Stimulated activated CD4-positive, alpha-beta T cell treated with anti-CD3 and anti-CD28 coated beads, Interleukin-4, amount 100 ng/mL, for 1 hour (primary cell): ENCODE data around the gene TCEA2.

Experiments used
- DNase-seq: peaks from one replicate; pipeline ENCODE4 v3.0.0-alpha.2; 2020

Gene TCEA2

DNA sequence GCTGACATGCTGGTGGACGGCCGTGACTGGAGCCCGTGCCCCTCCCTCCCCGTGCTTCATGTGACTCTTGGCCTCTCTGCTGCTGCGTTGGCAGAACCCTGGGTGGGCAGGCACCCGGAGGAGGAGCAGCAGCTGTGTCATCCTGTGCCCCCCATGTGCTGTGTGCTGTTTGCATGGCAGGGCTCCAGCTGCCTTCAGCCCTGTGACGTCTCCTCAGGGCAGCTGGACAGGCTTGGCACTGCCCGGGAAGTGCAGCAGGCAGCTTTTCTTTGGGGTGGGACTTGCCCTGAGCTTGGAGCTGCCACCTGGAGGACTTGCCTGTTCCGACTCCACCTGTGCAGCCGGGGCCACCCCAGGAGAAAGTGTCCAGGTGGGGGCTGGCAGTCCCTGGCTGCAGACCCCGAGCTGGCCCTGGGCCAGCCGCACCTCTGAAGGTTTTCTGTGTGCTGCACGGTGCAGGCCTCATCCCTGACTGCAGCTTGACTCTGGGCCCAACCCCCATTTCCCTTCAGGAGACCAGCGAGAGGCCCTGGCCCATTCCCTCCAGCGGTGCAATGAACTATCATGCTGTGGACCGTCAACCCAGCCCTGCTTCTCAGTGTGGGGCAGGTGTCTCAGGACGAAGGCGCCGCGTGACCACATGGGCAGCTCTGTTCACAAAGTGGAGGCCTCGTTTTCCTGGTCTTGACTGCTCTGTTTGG lies 36.2 kb downstream of the TCEA2 start:
- no peak for DNase-seq

DNA sequence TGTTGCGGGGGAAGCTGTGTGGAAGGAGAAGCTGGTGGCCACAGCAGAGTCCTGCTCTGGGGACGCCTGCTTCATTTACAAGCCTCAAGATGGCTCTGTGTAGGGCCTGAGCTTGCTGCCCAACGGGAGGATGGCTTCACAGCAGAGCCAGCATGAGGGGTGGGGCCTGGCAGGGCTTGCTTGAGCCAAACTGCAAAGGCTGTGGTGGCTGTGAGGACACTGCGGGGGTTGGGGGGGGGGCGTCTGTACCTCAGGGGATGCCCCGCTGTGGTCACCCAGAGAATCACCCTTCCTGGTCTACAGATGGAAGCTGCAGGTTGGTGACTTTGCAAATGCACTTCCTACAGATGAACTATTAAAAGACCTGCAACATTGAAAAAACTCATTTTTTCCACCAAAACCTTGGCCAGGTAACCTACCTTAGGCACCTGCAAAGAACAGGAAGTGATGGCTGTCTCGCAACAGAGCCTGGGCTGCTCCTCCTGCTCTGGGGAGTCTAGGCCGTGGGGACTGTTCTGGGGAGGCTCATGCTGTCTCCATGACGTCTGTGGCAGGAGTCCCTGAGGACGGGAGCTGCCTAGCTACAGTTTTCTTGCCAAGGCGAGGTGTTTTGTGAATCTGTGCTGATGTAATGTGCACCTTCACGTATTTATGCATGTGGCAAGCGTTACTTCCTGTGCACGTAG lies 37.0 kb downstream of the TCEA2 start:
- no peak for DNase-seq

DNA sequence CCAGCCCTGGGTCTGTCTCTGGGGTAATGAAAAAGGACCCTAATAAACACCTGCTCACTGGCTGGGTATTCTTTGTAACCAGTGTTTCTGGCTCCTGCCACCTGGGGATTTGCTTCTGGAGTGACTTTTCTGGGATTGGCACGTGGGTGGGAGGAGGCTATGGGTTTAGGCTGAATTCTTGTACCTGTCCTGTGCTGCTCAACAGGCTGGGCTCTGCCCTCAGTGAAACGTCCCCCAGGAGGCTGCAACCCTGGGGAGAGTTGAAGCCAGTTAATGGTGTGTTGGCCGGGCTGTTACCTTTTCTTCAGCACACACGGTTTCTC lies 37.5 kb downstream of the TCEA2 start:
- DNase-seq = no peak

DNA sequence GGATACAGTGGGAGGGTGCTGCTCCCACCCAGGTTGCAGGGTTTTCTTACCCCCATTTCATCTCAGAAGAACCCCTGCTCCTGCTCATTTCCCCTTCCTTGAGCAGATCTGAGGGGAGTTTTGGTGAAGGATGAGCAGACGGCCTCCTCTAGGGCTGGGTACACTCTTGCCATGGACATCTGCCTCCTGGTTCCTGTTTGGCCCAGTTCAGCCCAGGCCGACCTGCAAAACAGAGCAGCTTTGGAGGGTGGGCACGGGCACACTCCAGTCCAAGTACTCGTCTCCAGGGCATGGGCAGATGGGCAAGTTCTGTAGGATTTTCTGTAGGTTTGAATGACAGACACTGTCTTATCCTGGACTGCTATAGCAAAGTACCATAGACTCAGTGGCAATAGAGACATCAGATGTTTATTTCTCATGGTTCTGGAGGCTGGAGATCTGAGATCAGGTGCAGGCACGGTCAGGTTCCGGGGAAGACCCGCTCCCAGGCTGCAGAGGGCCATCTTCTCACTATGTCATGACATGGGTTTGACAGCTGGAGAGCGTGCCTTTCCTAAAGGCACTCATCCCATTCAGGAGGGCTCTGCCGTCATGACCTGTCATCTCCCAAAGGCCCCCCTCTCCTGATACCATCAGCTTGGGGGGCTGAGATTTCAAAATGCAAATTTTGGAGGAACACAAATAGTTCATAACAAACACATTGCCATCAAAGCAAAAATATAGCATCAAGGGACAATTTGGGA lies 38.1 kb downstream of the TCEA2 start:
- DNase-seq = no peak

DNA sequence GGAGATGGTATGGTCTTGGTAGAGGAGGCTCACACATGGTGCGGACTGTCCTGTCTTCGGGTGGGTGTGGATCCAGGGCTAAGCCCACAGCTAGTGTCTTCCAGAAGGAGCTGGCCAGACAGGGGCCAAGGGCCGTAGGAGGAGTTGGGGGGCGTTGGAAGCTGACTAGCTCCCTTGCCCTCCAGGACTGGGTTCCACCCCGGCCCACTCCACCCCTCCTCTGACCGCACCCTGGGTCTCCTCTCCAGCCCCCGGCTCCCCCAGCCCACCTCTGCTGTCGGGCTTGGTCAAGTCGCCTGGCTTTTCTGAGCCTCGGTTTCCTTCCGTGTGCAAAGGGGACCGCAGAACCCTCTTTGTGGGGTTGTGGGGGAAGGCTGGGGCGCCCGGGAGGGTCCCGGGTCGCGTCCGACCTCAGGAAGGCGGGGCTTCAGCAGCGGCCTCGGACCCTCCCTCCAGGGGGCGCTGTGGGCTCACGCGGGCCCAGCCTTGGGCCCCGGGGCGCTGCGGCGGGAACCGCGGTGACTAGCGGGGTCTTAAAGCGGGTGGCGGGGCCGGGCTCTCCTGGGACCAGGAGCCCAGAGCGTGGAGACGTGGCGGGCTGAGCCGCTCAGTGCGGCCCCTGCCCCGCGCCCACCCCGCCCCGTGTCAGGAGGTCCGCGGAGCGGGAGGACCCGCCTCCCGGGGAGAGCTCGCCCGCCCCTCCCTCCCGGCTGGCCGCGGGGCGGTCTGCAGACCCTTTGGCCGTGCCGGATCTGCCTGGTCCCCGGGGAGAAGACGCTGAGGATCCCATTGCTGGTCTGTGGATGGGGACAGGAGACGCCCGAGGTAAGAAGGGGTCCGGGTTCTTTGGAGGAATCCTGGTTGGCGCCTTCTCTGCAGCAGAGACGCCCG lies 39.0 kb downstream of the TCEA2 start:
- DNase-seq = peak; percentile 77

DNA sequence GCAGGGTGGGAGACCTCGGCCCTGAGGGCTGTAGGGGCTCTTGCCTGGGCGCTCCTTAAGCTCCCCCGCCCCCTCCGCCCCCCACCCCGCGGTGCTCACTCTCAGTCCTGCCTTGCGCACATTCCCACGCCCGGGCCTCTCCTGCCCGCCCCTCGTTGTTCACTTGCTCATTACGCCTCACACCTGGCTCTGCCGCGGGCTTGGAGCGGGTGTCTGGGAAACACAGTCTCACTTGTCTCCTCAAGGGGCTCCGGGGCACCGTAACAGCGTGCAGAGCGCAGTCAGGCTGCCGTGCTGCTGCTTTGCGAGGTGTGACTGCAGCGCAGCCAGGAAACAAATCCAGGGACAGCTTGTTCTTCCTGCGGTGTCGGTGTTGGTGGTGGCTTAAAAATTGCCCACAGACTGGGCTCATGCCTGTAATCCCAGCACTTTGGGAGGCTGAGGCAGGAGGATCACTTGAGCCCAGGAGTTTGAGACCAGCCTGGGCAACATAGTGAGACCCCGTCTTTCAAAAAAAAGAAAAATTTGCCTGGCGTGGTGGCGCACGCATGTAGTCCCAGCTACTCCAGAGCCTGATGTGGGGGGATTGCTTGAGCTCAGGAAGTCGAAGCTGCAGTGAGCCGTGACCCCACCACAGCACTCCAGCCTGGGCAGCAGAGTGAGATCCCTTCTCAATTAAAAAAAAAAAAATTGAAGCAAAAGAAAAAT lies 39.8 kb downstream of the TCEA2 start:
- no peak for DNase-seq

DNA sequence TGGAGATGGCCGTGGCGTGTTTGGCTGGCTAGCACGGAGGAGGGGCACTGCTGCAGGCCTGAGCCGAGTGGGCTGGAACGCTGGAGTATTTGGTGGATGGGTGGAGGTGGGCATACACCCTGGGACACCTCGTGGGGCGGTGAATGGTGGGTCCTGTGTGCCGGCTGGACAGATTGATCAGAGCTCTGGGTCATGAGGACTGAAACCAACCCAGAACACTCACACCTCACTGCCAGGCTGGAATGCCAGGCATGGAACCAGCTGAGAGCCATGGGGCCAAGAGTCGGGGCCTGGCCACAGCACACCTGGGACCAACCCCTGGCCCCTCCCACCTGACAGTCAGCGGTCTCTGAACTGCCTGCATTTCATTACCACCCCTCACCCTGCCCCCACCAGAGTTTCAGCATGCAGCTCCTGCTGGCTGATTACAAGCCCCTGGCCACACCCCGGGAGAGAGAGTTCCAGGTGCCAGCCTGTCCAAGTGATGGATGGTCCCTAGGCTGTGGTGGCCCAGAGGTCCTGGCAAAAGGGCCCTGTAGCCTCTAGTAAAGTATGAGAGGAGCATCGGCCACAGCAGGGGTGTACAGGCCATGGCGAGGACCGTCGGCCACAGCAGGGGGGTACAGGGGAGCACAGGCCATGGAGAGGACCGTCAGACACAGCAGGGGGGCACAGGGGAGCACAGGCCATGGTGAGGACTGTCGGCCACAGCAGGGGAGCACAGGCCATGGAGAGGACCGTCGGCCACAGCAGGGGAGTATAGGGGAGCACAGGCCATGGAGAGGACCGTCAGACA lies 41.1 kb downstream of the TCEA2 start:
- no peak for DNase-seq

DNA sequence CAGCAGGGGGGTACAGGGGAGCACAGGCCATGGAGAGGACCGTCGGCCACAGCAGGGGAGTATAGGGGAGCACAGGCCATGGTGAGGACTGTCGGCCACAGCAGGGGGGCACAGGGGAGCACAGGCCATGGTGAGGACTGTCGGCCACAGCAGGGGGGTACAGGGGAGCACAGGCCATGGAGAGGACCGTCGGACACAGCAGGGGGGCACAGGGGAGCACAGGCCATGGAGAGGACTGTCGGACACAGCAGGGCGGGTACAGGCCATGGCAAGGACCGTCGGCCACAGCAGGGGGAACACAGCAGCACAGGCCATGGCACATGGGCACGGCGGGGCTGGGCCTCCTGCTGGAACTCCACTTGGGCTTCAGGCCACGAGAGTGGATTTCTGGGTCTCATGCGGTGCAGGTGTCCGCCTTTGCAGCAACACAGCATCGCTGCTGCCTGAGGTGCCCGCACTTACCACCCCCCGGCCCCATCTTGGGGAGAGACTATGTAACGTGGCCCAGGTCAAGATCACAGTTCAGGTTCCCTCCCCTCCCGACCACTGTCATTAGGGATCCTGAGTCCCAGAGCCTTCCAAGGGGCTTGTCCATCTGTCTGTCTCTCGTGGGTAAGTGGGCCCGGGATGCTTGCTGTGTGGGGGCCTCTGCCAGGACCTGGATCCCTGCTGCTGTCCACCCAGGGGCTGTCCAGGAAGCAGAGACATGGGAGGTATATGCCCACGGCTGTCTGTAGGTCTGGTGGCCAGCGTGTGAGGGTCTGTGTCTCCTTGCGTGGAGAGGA lies 41.9 kb downstream of the TCEA2 start:
- no peak for DNase-seq

DNA sequence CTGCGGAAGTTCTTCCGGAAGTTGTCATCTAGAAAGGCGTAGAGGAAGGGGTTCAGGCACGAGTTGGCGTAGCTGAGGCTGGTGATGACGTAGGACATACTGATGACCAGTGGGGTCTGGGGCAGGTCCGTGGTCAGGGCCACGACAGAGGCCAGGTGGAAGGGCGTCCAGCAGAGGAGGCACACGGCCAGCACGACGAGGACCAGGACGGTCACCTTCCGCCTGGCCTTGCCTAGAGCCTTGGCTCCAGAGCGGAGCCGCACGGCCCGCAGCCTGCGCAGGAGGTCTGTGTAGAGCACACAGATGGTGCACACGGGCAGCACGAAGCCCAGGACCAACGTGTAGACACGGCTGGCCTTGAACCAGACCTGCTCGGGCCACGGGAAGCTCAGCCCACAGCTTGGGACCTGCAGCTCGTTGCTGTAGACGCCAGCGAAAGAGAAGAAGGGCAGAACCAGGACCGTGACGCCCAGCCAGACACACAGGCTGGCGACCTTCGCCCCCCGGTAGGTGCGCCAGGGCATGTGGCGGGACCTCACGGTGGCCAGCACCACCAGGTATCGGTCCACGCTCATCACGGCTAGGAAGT lies 42.9 kb downstream of the TCEA2 start:
- DNase-seq = no peak

DNA sequence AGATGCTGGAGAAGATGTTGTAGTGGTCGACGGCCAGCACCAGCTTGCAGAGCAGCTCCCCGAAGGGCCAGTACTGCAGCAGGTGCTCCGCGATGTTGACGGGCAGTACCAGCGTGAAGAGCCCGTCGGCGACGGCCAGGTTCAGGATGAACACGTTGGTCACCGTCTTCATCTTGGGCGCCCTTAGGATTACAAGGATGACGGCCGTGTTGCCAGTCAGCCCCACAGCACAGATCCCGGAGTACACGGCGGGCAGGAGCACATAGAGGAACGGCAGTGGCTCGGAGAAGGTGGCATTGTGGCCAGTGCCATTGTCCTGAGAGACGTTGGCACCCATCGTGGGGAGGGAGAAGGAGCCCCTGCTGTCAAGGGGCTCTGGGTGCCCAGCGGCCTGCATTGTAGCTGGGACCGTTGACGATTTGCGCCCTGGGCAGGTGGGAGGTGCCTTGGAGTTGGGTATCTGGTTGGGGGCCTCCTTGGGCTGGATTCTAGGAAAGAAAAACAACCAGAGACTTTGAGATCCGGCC lies 43.5 kb downstream of the TCEA2 start:
- DNase-seq = no peak

DNA sequence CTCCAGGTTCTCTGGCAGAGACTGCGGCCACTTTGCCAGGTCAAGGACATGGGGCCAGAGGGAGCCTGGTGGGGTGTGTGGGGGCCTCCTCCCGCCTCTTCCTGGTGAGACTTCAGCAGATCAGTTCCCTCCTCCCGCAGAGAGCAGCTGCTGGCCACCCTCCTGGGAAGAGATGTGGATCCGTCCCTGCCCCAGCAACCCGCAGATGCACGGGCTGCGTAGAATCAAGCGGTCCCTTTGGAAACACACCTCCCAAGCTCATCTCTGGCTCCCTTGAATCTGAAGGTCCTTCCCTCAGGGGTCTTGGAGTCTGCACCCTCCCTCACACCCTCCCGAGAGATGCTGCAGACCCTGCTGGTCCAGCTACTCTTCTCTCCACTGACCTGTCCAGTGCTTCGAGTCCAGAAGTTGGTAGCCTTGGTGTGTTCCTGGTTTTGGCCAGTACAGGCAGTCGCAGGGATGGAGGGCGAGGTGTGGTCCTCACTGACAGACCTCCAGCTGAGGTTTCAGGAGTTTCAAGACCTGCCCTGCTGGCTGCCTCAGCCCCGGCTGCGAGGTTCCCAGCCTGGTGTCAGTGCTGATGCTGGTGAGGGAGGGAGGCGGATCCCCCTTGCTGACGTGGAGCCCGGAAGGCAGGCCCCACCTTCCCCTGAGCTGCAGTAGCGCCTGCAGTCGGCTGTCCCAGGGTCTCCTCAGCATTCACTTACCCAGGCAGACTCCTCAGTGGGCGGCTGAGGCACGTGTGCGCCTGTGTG lies 44.2 kb downstream of the TCEA2 start, which contains the start of gene NPBWR2:
TSS of gene NPBWR2 (minus strand) at position 585 of the 755 bp plus-strand sequence. CDS start 734 bp downstream, outside the sequence.
- DNase-seq = peak; percentile 26

DNA sequence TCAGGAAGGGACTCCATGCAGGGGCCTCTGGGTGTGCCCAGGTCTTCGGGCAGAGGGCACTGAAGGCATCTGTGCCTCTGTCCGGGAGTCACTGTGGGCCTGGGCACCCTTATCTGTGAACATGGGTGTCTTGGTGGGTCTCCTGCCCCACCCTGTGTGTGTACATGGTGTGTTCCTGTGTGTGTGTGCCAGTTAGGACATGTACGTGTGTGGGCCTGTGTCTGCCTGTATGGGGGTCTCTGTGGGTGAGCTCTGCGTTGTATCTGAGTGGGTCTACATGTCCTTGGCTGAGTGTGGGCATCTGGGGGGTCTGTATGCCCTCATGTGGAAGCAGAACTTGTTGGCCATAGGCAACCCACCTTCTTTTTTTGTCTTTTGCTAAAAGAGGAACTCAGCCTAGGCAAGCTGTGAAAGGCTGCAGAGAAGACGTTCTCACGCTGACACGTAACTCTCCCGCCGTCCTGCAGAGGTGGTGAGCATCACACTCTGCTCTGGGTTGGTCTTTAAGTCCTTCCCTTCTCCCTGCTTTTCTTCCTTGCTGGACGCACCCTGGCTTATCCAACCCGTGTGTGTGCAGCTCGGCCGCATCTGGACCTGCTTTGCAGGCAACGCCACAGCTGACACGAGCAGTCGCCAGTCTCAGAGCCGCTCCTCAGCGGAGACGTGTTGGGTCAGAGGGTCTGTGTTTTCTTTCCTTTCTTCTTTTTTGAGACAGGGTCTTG lies 44.9 kb downstream of the TCEA2 start:
- DNase-seq = no peak

DNA sequence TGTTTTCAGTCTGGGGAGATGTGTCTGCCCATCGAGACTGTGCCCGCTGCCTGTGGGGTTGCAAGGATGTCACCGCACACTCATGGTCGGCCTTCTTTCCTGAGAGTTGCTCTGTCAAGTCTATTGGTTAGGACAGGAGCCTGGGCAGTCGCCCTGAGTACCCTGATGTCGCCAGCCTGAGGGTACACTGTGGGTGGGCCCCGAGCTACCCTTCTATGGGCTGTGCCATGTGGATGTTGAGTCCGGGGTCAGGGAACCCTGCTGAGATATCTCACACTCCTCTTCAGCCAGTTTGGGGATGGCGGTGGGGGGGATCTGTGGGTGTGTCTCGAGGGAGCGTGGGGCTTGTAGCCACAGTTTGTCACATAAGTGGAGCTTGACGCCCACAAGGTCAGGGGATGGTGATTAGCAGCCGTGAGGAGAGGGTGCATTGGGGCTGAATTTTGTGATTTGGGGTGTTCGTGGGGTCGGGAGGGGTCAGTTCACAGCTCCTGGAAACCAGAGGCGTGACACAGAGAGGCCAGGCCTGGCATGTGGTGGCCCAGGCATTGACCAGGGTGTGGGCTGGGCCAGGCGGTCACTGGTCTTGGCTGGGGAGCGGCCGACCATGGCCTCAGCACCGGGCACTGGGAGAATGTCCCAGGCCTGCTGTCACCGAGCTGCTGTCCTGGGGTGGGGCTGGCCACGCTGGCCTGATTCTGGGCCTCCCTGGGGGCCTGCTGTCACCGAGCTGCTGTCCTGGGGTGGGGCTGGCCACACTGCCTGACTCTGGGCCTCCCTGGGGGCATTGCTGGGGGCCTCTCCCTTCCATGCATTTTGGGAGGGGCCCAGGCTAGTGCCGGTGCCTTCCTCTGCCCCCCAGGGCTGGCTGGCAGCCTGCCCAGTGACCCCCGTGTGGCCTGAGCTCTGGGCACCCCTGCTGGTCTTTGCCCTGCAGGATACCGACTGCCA lies 46.0 kb downstream of the TCEA2 start:
- DNase-seq = no peak

DNA sequence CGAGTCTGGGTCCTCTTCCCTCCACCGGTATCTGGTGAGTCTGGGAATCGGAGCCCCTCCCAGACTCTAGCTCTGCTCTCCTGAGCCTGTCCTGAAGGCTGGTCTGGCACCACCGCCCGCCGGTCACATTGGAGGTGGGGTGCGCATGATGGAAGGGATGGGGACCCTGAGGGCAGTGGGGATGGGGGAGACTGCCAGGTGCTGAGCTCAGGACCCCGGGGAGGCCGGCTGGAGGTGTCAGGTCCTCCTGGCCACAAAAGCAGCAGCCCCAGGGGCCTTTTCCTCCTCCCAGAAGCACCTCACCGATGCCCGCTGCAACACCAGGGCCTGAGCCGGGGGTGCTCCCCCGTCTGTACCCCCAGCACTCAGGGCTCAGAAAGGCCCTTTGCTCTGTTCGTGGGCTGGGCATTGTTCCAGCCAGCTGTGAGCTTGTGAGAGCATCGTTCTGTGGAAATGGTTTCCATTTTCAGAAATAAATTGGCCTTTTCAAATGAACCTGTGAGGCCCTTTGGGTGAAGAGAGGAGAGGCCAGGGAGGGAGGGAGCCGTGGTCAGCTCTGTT lies 46.9 kb downstream of the TCEA2 start:
- DNase-seq = no peak

DNA sequence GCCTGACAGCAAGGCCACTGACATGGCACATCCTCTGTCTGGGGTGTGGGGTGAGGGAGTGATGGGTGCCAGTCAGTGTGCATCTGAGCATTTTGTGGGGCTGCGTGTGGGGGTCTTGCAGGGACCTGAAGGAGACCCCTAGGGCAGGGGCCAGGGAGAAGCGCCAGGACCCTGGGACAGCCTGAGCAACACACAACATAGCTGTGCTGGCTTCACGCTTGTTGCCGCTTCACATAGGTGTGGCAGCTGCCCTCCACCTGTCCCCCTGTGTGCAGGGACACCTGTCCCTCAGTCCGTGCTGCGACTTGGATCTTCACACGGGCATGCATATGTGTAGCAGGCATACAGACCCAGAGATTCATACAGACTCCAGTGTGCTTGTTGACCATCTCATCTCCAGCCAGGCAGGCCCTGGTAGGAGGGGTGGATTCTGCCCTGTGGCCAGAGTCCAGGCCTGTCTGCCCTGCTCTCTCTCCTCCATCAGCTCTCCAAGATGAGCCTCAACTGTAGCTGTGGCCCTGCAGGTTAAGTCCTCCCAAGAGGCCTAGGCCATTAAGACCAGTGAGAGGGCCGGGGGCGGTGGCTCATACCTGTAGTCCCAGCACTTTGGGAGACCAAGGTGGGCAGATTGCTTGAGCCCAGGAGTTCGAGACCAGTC lies 47.5 kb downstream of the TCEA2 start:
- DNase-seq = no peak
